WTC11 (cell line): ENCODE measurements around the gene RBCK1. TPM values are rescaled to one million over a fixed set of nuclear protein-coding genes. Genes with fewer than 3 reads are reported as not detected.

Source experiments
- ATAC-seq: fragments of 200-7000 bp; cut with Tn5 transposase; 2 replicates; pipeline ENCODE4 v1.10.0; 2021; ENCODE audit warnings: mild to moderate bottlenecking, moderate library complexity
- CTCF ChIA-PET: fragments of 300-600 bp; sonication (Branson Sonifier 250); formaldehyde crosslinking; loops from one replicate; lab custom pipeline; 2021; ENCODE audit warnings: antibody characterized with exemption; lab: Charles Lee
- POLR2A ChIA-PET: fragments of 350-600 bp; sonication (Branson Sonifier 250); formaldehyde crosslinking; loops from one replicate; lab custom pipeline; 2021; ENCODE audit warnings: antibody characterized with exemption; lab: Charles Lee
- DNase-seq: peaks from one replicate; pipeline ENCODE4 v3.0.0; 2021; ENCODE audit warnings: low spot score
- H3K27ac Mint-ChIP-seq: 2 replicates; pipeline ENCODE4 v1.8.0; 2021; ENCODE audit warnings: mixed read lengths
- H3K27me3 Mint-ChIP-seq: 2 replicates; pipeline ENCODE4 v1.8.0; 2021; ENCODE audit warnings: low read depth, mild to moderate bottlenecking, moderate library complexity, mixed read lengths
- H3K36me3 Mint-ChIP-seq: 2 replicates; pipeline ENCODE4 v1.8.0; 2021; ENCODE audit warnings: mixed read lengths
- H3K4me1 Mint-ChIP-seq: 2 replicates; pipeline ENCODE4 v1.8.0; 2022; ENCODE audit warnings: mixed read lengths
- H3K4me3 Mint-ChIP-seq: 2 replicates; pipeline ENCODE4 v1.8.0; 2021; ENCODE audit warnings: mild to moderate bottlenecking, moderate library complexity, mixed read lengths
- H3K9me3 Mint-ChIP-seq: 2 replicates; pipeline ENCODE4 v1.8.0; 2021; ENCODE audit warnings: mixed read lengths
- CBFB ChIP-seq: sonication (generic); formaldehyde crosslinking; IDR thresholded peaks from 2 replicates; pipeline ENCODE4 v1.8.1; 2022; ENCODE audit warnings: mild to moderate bottlenecking, low read depth, missing genetic modification reagents
- CTCF ChIP-seq: fragments of 200-600 bp; IDR thresholded peaks from 2 replicates; pipeline ENCODE4 v1.8.0; 2022; ENCODE audit warnings: antibody characterized with exemption
- GABPB1 ChIP-seq: sonication (generic); formaldehyde crosslinking; IDR thresholded peaks from 2 replicates; pipeline ENCODE4 v1.8.1; 2023; ENCODE audit warnings: mild to moderate bottlenecking, missing genetic modification reagents
- GRHL2 ChIP-seq: fragments of 250-450 bp; sonication (Bioruptor Pico); IDR thresholded peaks from 2 replicates; pipeline ENCODE4 v1.8.0; 2022; ENCODE audit warnings: mild to moderate bottlenecking, moderate library complexity; ENCODE audit not compliant: insufficient replicate concordance, severe bottlenecking
- KAT7 ChIP-seq: sonication (generic); formaldehyde crosslinking; IDR thresholded peaks from 2 replicates; pipeline ENCODE4 v1.8.1; 2023; ENCODE audit warnings: missing genetic modification reagents, mild to moderate bottlenecking, borderline replicate concordance
- MAX ChIP-seq: sonication (generic); formaldehyde crosslinking; IDR thresholded peaks from 2 replicates; pipeline ENCODE4 v1.8.0; 2022; ENCODE audit warnings: mild to moderate bottlenecking, missing genetic modification reagents
- TCF7 ChIP-seq: sonication (generic); formaldehyde crosslinking; IDR thresholded peaks from 2 replicates; pipeline ENCODE4 v1.8.0; 2022; ENCODE audit warnings: mild to moderate bottlenecking, low read depth, missing genetic modification reagents, moderate library complexity
- ZNF121 ChIP-seq: sonication (generic); formaldehyde crosslinking; IDR thresholded peaks from 2 replicates; pipeline ENCODE4 v1.8.0; 2023; ENCODE audit warnings: missing genetic modification reagents
- ZNF317 ChIP-seq: sonication (generic); formaldehyde crosslinking; IDR thresholded peaks from 2 replicates; pipeline ENCODE4 v1.8.1; 2023; ENCODE audit warnings: low read depth, mild to moderate bottlenecking, moderate library complexity, missing genetic modification reagents, borderline replicate concordance
- total RNA-seq: library from RNA; stranded (reverse); gene quantifications from 3 replicates; pipeline ENCODE4 v1.2.3, GENCODE V29; 2021
- TF ChIP-seq, protein P1 (sequence below): sonication (generic); formaldehyde crosslinking; IDR thresholded peaks from 2 replicates; pipeline ENCODE4 v1.8.1; 2023; ENCODE audit warnings: mild to moderate bottlenecking, missing genetic modification reagents, moderate library complexity
- TF ChIP-seq, protein P2 (sequence below): sonication (generic); formaldehyde crosslinking; IDR thresholded peaks from 2 replicates; pipeline ENCODE4 v1.8.0; 2022; ENCODE audit warnings: mild to moderate bottlenecking, missing genetic modification reagents
- TF ChIP-seq, protein P3 (sequence below): sonication (generic); formaldehyde crosslinking; IDR thresholded peaks from 2 replicates; pipeline ENCODE4 v1.8.1; 2022; ENCODE audit warnings: mild to moderate bottlenecking, missing genetic modification reagents, moderate library complexity, borderline replicate concordance

The RBCK1 gene
- total RNA-seq, 1 experiment from 2014 or later: 75.2 TPM

- CTCF ChIA-PET: interaction anchor here (0.6 to 4.7 kb wide), 4 partner anchors 22 to 94 kb away, joined by 3 to 38 read pairs (median 4); no protein-coding TSS in a partner anchor
- H3K27me3 Mint-ChIP-seq: no peaks in the 10 kb centered on the region
- ATAC-seq: no peak
- DNase-seq: no peak
- 0 out of 2 replicates have a peak, but pooled peaks have one; percentile 34 for TF ChIP-seq ZNF121
- TF ChIP-seq KAT7 (CRISPR knock-in tag): no peak
- no peaks in the 10 kb centered on the region for H3K36me3 Mint-ChIP-seq
- no peaks in the 10 kb centered on the region for H3K9me3 Mint-ChIP-seq
- POLR2A ChIA-PET: interaction anchor here (0.6 kb wide), 1 partner anchor 103 kb away, joined by 5 read pairs; the partner anchor contains the start of gene TBC1D20
- no peak overlapping the region for H3K4me3 Mint-ChIP-seq
- H3K27ac Mint-ChIP-seq: no peak overlapping the region
- peaks cover 15% of the 10 kb centered on the region for H3K4me1 Mint-ChIP-seq
These were observed 49.1 kb upstream of the RBCK1 start for GRCh38 chr20:358891-359555.

DNA sequence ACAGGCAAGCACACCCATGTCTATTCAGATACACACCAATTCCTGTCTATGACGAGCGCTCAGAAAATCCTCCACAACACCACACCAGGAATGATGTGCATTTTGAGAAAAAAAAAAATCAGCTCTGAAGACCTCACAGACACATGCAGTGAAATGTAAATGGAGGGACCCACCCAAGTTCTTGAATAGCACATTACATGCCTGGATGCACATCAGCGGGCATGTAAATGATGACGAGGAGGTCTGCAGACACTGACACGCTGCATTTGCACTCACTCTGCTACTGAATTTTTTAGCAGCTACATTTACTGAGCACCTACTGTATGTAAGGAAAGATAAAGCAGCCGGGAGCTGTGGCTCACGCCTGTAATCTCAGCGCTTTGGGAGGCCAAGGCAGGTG lies 46.5 kb upstream of the RBCK1 start:
- peaks cover 3% of the 10 kb centered on the region; the same call in 1 of the 2 replicates for H3K27me3 Mint-ChIP-seq
- TF ChIP-seq GABPB1 (CRISPR knock-in tag): 0 out of 2 replicates have a peak, but pooled peaks have one; percentile 1
- no peak for TF ChIP-seq GRHL2 (CRISPR knock-in tag)
- H3K36me3 Mint-ChIP-seq: no peaks in the 10 kb centered on the region
- no peak overlapping the region for H3K27ac Mint-ChIP-seq
- H3K4me3 Mint-ChIP-seq: no peak overlapping the region
- ATAC-seq: no peak
- no peak for DNase-seq
- POLR2A ChIA-PET: no interaction called here
- CTCF ChIA-PET: interaction anchor here (0.9 to 4.7 kb wide), 9 partner anchors 10 to 377 kb away, joined by 3 to 38 read pairs (median 9); partner anchors contain the start of gene TRIB3
- no peaks in the 10 kb centered on the region for H3K9me3 Mint-ChIP-seq
- peaks cover 23% of the 10 kb centered on the region for H3K4me1 Mint-ChIP-seq

GRCh38 chr20:362271-363254 lies 45.5 kb upstream of the RBCK1 start:
- Mint-ChIP-seq H3K27ac (no peak overlapping the region), H3K4me1 (peaks cover 23% of the 10 kb centered on the region), H3K4me3 (no peak overlapping the region), H3K36me3 (no peaks in the 10 kb centered on the region), H3K9me3 (no peaks in the 10 kb centered on the region), H3K27me3 (peaks cover 3% of the 10 kb centered on the region; the same call in 1 of the 2 replicates)
- DNase-seq: peak; percentile 57
- peak; percentile 71 for ATAC-seq
- ChIA-PET CTCF (interaction anchor here (0.8 to 4.7 kb wide), 22 partner anchors 8 to 378 kb away, joined by 3 to 38 read pairs (median 3); partner anchors contain the start of genes NRSN2 and TRIB3), POLR2A (interaction anchor here (0.6 to 1.6 kb wide), 4 partner anchors 12 to 72 kb away, joined by 3 to 6 read pairs (median 4); partner anchors contain the start of gene TRIB3)
- TF ChIP-seq, protein P1, sequence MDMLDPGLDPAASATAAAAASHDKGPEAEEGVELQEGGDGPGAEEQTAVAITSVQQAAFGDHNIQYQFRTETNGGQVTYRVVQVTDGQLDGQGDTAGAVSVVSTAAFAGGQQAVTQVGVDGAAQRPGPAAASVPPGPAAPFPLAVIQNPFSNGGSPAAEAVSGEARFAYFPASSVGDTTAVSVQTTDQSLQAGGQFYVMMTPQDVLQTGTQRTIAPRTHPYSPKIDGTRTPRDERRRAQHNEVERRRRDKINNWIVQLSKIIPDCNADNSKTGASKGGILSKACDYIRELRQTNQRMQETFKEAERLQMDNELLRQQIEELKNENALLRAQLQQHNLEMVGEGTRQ (CRISPR knock-in tag): peak; percentile 64
- peak; percentile 100 for TF ChIP-seq GABPB1 (CRISPR knock-in tag)
- no peak for TF ChIP-seq CBFB (CRISPR knock-in tag)
- TF ChIP-seq, protein P2, sequence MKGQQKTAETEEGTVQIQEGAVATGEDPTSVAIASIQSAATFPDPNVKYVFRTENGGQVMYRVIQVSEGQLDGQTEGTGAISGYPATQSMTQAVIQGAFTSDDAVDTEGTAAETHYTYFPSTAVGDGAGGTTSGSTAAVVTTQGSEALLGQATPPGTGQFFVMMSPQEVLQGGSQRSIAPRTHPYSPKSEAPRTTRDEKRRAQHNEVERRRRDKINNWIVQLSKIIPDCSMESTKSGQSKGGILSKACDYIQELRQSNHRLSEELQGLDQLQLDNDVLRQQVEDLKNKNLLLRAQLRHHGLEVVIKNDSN: peak; percentile 65; the same call in 1 of the 2 replicates
- TF ChIP-seq CTCF: peak; percentile 28; the same call in 1 of the 2 replicates
- peak; percentile 70 for TF ChIP-seq MAX (CRISPR knock-in tag)
- TF ChIP-seq ZNF317 (CRISPR knock-in tag): no peak
- no peak for TF ChIP-seq TCF7 (CRISPR knock-in tag)
- TF ChIP-seq, protein P3, sequence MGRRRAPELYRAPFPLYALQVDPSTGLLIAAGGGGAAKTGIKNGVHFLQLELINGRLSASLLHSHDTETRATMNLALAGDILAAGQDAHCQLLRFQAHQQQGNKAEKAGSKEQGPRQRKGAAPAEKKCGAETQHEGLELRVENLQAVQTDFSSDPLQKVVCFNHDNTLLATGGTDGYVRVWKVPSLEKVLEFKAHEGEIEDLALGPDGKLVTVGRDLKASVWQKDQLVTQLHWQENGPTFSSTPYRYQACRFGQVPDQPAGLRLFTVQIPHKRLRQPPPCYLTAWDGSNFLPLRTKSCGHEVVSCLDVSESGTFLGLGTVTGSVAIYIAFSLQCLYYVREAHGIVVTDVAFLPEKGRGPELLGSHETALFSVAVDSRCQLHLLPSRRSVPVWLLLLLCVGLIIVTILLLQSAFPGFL (CRISPR knock-in tag): peak; percentile 52; the same call in 1 of the 2 replicates
